ENCODE data around the gene MICAL2.

Gene MICAL2

GRCh38 chr11:12099132-12099873 lies 11.1 kb upstream of the MICAL2 start:
- H3K27ac ChIP-seq (ENCODE audit: low read length) = no peak overlapping the region
- H3K79me2 ChIP-seq (ENCODE audit: low read length) = no peaks in the 10 kb centered on the region
- H3K27me3 ChIP-seq (ENCODE audit: low read depth, low read length) = peaks cover 44% of the 10 kb centered on the region
- peaks cover 12% of the 10 kb centered on the region for H3K4me1 ChIP-seq (ENCODE audit: low read length)
- H3K4me2 ChIP-seq (ENCODE audit: low read length) = no peak overlapping the region
- H3K36me3 ChIP-seq (replicated peaks; ENCODE audit: low read depth, low read length) = no peaks in the 10 kb centered on the region
- no peak for TF ChIP-seq CTCF (IDR thresholded peaks at IDR 0.05; ENCODE audit: low read depth, low read length)
- TF ChIP-seq EZH2phosphoT487 (IDR thresholded peaks at IDR 0.05; ENCODE audit: low read depth) = no peak
- H3K9ac ChIP-seq (ENCODE audit: low read length) = no peak overlapping the region
- no peak overlapping the region for H3K4me3 ChIP-seq (ENCODE audit: low read length)
- H2AFZ ChIP-seq (ENCODE audit: low read depth, low read length) = no peak overlapping the region
- no peaks in the 10 kb centered on the region for H4K20me1 ChIP-seq (ENCODE audit: insufficient read depth, low read length)
- H3K9me3 ChIP-seq (ENCODE audit: insufficient read depth, low read length) = no peaks in the 10 kb centered on the region

- no peaks in the 10 kb centered on the region for H3K9me3 ChIP-seq (ENCODE audit: insufficient read depth, low read length)
- H3K27me3 ChIP-seq (ENCODE audit: low read depth, low read length) = peaks cover 47% of the 10 kb centered on the region
- TF ChIP-seq CTCF (IDR thresholded peaks at IDR 0.05; ENCODE audit: low read depth, low read length) (no peak), EZH2phosphoT487 (IDR thresholded peaks at IDR 0.05; ENCODE audit: low read depth) (no peak)
- H3K79me2 ChIP-seq (ENCODE audit: low read length) = no peaks in the 10 kb centered on the region
- no peak overlapping the region for H3K4me2 ChIP-seq (ENCODE audit: low read length)
- H3K36me3 ChIP-seq (replicated peaks; ENCODE audit: low read depth, low read length) = no peaks in the 10 kb centered on the region
- H3K4me1 ChIP-seq (ENCODE audit: low read length) = peaks cover 12% of the 10 kb centered on the region
- H3K27ac ChIP-seq (ENCODE audit: low read length) = no peak overlapping the region
- H2AFZ ChIP-seq (ENCODE audit: low read depth, low read length) = no peak overlapping the region
- no peak overlapping the region for H3K9ac ChIP-seq (ENCODE audit: low read length)
- no peak overlapping the region for H3K4me3 ChIP-seq (ENCODE audit: low read length)
- H4K20me1 ChIP-seq (ENCODE audit: insufficient read depth, low read length) = no peaks in the 10 kb centered on the region
Observed at GRCh38 chr11:12100429-12100828, 10.0 kb upstream of the MICAL2 start.

- H3K4me3 ChIP-seq (ENCODE audit: low read length) = no peak overlapping the region
- H3K27me3 ChIP-seq (ENCODE audit: low read depth, low read length) = peaks cover 47% of the 10 kb centered on the region
- no peak overlapping the region for H3K4me2 ChIP-seq (ENCODE audit: low read length)
- H3K36me3 ChIP-seq (replicated peaks; ENCODE audit: low read depth, low read length) = no peaks in the 10 kb centered on the region
- no peaks in the 10 kb centered on the region for H3K9me3 ChIP-seq (ENCODE audit: insufficient read depth, low read length)
- no peak for TF ChIP-seq CTCF (IDR thresholded peaks at IDR 0.05; ENCODE audit: low read depth, low read length)
- TF ChIP-seq EZH2phosphoT487 (IDR thresholded peaks at IDR 0.05; ENCODE audit: low read depth) = no peak
- no peaks in the 10 kb centered on the region for H4K20me1 ChIP-seq (ENCODE audit: insufficient read depth, low read length)
- peaks cover 12% of the 10 kb centered on the region for H3K4me1 ChIP-seq (ENCODE audit: low read length)
- H2AFZ ChIP-seq (ENCODE audit: low read depth, low read length) = no peak overlapping the region
- H3K9ac ChIP-seq (ENCODE audit: low read length) = no peak overlapping the region
- H3K27ac ChIP-seq (ENCODE audit: low read length) = no peak overlapping the region
- H3K79me2 ChIP-seq (ENCODE audit: low read length) = no peaks in the 10 kb centered on the region
Observed at GRCh38 chr11:12100841-12101242, 9.5 kb upstream of the MICAL2 start.

GRCh38 chr11:12101318-12101717 lies 9.1 kb upstream of the MICAL2 start:
- peaks cover 12% of the 10 kb centered on the region for H3K4me1 ChIP-seq (ENCODE audit: low read length)
- TF ChIP-seq CTCF (IDR thresholded peaks at IDR 0.05; ENCODE audit: low read depth, low read length) (no peak), EZH2phosphoT487 (IDR thresholded peaks at IDR 0.05; ENCODE audit: low read depth) (no peak)

More at GRCh38 chr11:12101318-12101717, 9.1 kb upstream of the MICAL2 start:
- Histone ChIP-seq H3K79me2 (ENCODE audit: low read length) (no peaks in the 10 kb centered on the region), H3K9ac (ENCODE audit: low read length) (no peak overlapping the region), H3K9me3 (ENCODE audit: insufficient read depth, low read length) (no peaks in the 10 kb centered on the region), H3K36me3 (replicated peaks; ENCODE audit: low read depth, low read length) (no peaks in the 10 kb centered on the region), H4K20me1 (ENCODE audit: insufficient read depth, low read length) (no peaks in the 10 kb centered on the region), H3K4me2 (ENCODE audit: low read length) (no peak overlapping the region), H3K27me3 (ENCODE audit: low read depth, low read length) (peaks cover 47% of the 10 kb centered on the region), H3K4me3 (ENCODE audit: low read length) (no peak overlapping the region), H3K27ac (ENCODE audit: low read length) (no peak overlapping the region), H2AFZ (ENCODE audit: low read depth, low read length) (no peak overlapping the region)
